ENCODE measurements around the gene EMD.

Gene EMD

DNA sequence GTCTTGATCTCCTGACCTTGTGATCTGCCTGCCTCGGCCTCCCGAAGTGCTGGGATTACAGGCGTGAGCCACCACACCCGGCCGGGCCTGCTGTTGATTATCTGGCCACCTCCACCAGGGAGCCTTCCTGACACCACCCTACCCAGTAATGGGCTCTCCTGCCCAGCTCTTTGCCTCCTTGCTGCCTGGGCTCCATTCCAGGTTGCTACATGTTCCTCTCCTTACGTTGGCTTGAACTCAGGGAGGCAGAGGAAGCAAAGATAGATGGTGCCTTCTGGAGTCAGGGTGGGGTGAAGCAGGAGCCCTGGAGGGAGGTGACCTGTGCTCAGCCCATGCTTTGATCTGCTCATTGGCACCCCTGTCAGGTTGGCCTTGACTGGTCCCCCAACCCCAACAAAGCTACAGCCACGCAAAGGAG is 31.0 kb upstream of the EMD start:
- TF ChIP-seq, protein P1, sequence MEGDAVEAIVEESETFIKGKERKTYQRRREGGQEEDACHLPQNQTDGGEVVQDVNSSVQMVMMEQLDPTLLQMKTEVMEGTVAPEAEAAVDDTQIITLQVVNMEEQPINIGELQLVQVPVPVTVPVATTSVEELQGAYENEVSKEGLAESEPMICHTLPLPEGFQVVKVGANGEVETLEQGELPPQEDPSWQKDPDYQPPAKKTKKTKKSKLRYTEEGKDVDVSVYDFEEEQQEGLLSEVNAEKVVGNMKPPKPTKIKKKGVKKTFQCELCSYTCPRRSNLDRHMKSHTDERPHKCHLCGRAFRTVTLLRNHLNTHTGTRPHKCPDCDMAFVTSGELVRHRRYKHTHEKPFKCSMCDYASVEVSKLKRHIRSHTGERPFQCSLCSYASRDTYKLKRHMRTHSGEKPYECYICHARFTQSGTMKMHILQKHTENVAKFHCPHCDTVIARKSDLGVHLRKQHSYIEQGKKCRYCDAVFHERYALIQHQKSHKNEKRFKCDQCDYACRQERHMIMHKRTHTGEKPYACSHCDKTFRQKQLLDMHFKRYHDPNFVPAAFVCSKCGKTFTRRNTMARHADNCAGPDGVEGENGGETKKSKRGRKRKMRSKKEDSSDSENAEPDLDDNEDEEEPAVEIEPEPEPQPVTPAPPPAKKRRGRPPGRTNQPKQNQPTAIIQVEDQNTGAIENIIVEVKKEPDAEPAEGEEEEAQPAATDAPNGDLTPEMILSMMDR (IDR thresholded peaks at IDR 0.05; ENCODE audit: low read depth, low read length) = no peak
- peak; percentile 34 to 43 for DNase-seq (ENCODE audit: low read depth in 2 of 2)
- H3K4me3 ChIP-seq (replicated peaks in 1 of 2; ENCODE audit: low read depth in 2 of 2, low read length in 2 of 2) = no peak overlapping the region

DNA sequence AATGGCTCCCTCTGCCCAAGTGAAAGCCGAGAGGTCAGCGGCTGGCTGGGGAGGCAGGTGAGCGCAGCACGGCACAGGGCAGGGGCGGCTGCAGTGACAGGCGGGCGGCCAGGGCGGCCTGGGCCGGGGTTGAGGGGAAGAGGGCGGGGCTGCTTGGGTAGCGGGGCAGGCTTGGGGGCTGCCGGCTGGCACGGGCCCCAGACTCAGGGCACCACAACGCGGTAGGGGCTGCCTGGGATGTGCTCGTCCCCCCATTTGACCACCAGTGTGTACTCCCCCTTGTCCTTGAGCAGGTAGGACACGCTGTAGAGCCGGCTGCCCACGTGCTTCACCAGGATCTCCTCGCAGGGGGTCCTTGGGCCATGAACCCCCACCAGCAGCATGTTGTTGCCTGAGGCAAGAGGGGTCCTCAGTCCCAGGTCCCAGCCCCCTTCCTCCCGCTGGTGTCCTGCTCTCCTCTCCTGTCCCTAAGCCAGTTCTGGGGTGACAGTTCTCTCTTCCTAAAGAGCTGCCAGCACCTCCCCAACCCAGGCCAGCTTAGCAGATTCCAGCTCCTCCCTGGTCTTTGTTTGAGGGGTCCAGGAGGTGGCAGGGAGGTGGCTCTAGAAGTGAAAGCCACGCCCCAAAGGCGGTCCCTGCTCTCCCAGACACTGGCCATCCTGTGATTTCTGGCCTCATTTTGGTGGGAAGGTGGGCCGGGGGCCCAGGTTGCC is 30.3 kb upstream of the EMD start:
- H3K4me3 ChIP-seq (replicated peaks in 1 of 2; ENCODE audit: low read depth in 2 of 2, low read length in 2 of 2) = no peak overlapping the region
- TF ChIP-seq, protein P1 (IDR thresholded peaks at IDR 0.05; ENCODE audit: low read depth, low read length) = no peak
- DNase-seq (ENCODE audit: low read depth in 2 of 2) = peak; percentile 2

- H3K4me3 ChIP-seq (replicated peaks in 1 of 2; ENCODE audit: low read depth in 2 of 2, low read length in 2 of 2) = no peak overlapping the region
- TF ChIP-seq, protein P1 (IDR thresholded peaks at IDR 0.05; ENCODE audit: low read depth, low read length) = no peak
- DNase-seq (ENCODE audit: low read depth in 2 of 2) = peak; percentile 2 to 6
Observed at GRCh38 chrX:154349359-154349935, 29.6 kb upstream of the EMD start.

DNA sequence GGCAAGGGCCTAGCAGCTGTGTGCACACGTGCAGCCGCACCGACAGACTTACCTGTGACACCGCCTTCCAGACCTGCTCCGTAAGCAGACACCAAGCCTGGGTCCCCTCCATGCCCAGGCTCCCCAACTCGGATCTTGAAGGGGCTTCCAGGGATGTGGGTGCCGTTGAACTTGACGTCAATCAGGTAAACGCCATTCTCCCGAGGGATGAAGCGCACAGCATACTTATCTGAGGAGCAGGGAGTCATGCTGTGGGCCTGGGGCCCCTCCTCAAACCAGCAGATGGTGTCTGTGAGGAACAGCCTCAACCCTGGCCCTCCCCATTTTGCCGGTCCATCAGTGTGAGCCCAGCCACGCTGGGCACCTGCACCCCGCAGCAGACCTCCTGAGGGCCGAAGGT is 29.1 kb upstream of the EMD start:
- no peak for DNase-seq (ENCODE audit: low read depth in 2 of 2)
- TF ChIP-seq, protein P1 (IDR thresholded peaks at IDR 0.05; ENCODE audit: low read depth, low read length) = no peak
- H3K4me3 ChIP-seq (replicated peaks in 1 of 2; ENCODE audit: low read depth in 2 of 2, low read length in 2 of 2) = no peak overlapping the region

DNA sequence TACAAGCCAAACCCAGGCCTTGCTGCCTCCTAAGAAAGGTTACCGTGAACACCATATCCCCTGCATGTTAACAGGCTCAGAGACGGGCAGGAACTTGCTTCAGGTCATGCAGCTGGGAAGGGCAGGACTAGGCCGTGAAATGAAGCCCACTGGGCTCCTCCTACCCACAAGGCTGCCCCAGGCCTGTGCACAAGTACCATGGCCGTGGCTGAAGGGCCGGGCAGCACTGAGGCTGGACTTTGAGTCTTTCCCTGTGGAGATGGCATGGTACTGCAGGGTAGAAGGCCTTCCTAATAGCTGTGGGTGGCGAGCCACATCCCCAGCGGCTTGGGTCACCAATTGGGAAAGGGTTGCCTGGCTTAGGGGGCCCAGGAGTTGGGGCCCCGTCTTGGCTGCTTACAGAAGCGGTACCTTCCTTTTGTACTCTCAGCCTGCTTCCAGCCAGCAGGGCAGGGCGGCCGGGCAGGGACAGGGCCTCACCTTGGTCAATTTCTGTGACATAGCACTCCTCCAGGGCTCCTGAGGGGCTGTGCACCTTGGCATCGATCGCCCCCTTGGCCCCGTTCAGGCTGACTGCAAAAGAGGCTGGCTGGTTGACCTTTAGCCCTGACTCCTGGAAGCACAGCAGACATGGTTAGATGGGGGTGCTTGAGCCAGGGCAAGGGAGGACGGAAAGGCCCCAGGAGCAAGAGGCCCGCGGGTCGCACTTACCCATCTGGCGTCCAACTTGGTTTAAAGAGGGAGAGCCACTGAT is 28.5 kb upstream of the EMD start:
- H3K4me3 ChIP-seq (replicated peaks in 1 of 2; ENCODE audit: low read depth in 2 of 2, low read length in 2 of 2) = no peak overlapping the region
- peak; percentile 1 to 9 for DNase-seq (ENCODE audit: low read depth in 2 of 2)
- TF ChIP-seq, protein P1 (IDR thresholded peaks at IDR 0.05; ENCODE audit: low read depth, low read length) = no peak

DNA sequence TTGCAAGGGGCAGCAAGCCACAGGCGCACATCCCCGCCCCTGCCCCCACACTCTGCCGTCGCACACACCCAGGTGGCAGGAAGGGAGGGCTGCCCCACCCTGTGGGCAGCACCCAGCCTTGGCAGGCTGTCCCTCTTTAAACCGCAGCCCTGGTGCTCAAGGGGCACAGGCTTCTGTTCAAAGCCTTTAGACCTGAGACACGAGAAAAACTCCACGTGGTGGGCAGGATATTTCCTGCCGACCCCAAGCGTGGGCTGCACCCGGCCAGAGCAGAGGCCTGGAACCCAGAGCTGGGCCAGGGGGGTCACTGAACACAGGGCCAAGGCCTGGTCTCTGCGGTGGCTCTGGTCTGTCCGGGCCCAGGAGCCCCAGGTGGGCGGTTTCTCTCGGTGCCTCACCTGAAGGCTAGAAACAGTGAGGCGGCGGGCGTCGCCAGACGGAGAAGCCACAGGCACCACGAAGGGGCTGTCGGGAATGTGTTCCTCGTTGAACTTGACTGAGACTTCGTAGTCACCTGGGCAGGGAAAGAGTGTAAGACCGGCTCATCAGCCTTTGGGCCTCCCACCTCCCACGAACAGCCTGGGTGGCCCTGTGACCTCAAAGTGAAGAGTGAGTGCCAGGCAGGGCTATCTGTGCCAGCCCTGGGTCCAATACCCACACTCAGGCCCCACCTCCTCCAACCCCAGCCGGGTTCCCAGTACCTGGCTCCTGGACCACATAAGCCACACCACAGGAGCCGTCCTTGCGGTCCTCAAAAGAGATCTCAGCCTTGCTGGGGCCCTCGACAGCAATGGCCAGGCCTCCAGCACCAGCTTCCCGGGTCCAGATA is 27.7 kb upstream of the EMD start:
- DNase-seq (ENCODE audit: low read depth in 2 of 2) = peak; percentile 0 to 2
- H3K4me3 ChIP-seq (replicated peaks in 1 of 2; ENCODE audit: low read depth in 2 of 2, low read length in 2 of 2) = no peak overlapping the region
- TF ChIP-seq, protein P1 (IDR thresholded peaks at IDR 0.05; ENCODE audit: low read depth, low read length) = no peak
